Transverse colon (tissue), 4 donors: ENCODE measurements around the gene NFIA.

ENCODE experiments used
- CTCF ChIP-seq, 5 experiments: fragments of 200-600 bp in 3 of 5; fragments of 450-650 bp in 2 of 5; sonication (generic) in 3 of 5; IDR thresholded peaks; 1 replicate in 2 of 5; 2 replicates in 3 of 5; pipeline ENCODE4 v1.5.1; 2016 to 2017; ENCODE audit warnings: antibody characterized with exemption in 5 of 5, inconsistent platforms in 3 of 5, mild to moderate bottlenecking in 2 of 5, moderate library complexity in 1 of 5
- POLR2A ChIP-seq: fragments of 450-650 bp; IDR thresholded peaks from one replicate; pipeline ENCODE4 v1.6.1; 2016; ENCODE audit warnings: antibody characterized with exemption, mild to moderate bottlenecking, moderate library complexity
- POLR2AphosphoS5 ChIP-seq, 3 donors: sonication (generic); formaldehyde crosslinking; IDR thresholded peaks; one replicate each; pipeline ENCODE4 v1.6.1; 2016; ENCODE audit warnings: antibody characterized with exemption in 3 of 3

DNA sequence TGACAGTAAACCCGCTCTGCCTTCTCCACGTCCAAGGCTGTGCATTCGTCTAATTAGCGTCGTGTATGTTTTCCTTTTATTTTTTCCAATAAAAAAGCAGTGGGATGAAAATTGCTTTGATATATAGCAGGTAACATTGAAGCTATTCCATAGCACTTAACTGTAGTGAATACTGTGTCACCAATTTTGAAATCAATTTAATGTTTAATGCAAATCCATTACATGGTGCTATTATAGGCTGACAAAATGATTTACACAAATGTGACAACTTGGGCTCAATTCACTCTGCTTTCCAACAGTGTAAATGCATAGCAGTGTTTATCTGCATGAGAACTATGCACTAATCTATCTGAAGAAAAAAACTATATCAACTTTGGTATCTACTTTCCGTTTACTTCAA lies 377.8 kb downstream of the NFIA start:
- TF ChIP-seq CTCF (IDR thresholded peaks at IDR 0.05) (no peak), POLR2A (no peak), POLR2AphosphoS5 (IDR thresholded peaks at IDR 0.05) (no peak)
